SH-SY5Y (cell line): ENCODE data around the gene POLR3F.

Experiments
- GATA2 ChIP-seq: IDR thresholded peaks from 2 replicates; pipeline ENCODE4 v1.6.1; 2011; ENCODE audit warnings: mild to moderate bottlenecking, low read depth, low read length
- GATA3 ChIP-seq: IDR thresholded peaks from 2 replicates; pipeline ENCODE4 v1.6.1; 2011; ENCODE audit warnings: low read depth, mild to moderate bottlenecking, low read length, moderate library complexity

- TF ChIP-seq GATA3 (no peak), GATA2 (no peak)
These were observed 48.8 kb downstream of the POLR3F start for GRCh38 chr20:18515973-18516372.
